Panc1 (cell line): ENCODE measurements around the gene TARS1. TPM values are rescaled to one million over a fixed set of nuclear protein-coding genes. Genes with fewer than 3 reads are reported as not detected.

Experiments used
- ATAC-seq: fragments of 200-7000 bp; cut with Tn5 transposase; 2 replicates; pipeline ENCODE4 v1.9.1; 2020; ENCODE audit warnings: mild to moderate bottlenecking, moderate library complexity
- BruUV-seq: library from RNA; stranded (reverse); fragments of 400-500 nt; replicated peaks from 2 replicates; lab custom pipeline; 2021; lab: Mats Ljungman, UMichigan
- CTCF ChIA-PET: fragments of 300-600 bp; sonication (Branson Sonifier 250); formaldehyde crosslinking; loops from one replicate; lab custom pipeline; 2022; ENCODE audit warnings: antibody characterized with exemption; lab: Charles Lee
- POLR2A ChIA-PET: fragments of 300-600 bp; sonication (Branson Sonifier 250); formaldehyde crosslinking; loops from one replicate; lab custom pipeline; 2022; ENCODE audit warnings: antibody characterized with exemption; lab: Charles Lee
- DNase-seq: peaks from one replicate; pipeline ENCODE4 v3.0.0-alpha.2; 2010; ENCODE audit warnings: low read depth, low spot score
- H3K27ac ChIP-seq: 2 replicates; pipeline ENCODE4 v1.5.1; 2011; ENCODE audit warnings: mild to moderate bottlenecking, low read length, inconsistent platforms
- H3K27me3 ChIP-seq: fragments of 200-500 bp; sonication (Bioruptor generic); 2 replicates; pipeline ENCODE4 v1.6.0; 2014; ENCODE audit warnings: low read length, inconsistent platforms; ENCODE audit not compliant: control insufficient read depth, insufficient read depth
- H3K36me3 ChIP-seq: fragments of 200-500 bp; sonication (Bioruptor generic); 2 replicates; pipeline ENCODE4 v1.5.1; 2014; ENCODE audit warnings: inconsistent platforms, mild to moderate bottlenecking, low read length, moderate library complexity; ENCODE audit not compliant: control insufficient read depth, insufficient read depth
- H3K4me1 ChIP-seq: 2 replicates; pipeline ENCODE4 v1.5.1; 2011; ENCODE audit warnings: inconsistent platforms, mild to moderate bottlenecking, low read length, moderate library complexity; ENCODE audit not compliant: control insufficient read depth, insufficient read depth
- H3K4me3 ChIP-seq, 2 experiments: 2 replicates each; pipeline ENCODE4 v1.5.1; 2011 to 2012; ENCODE audit warnings: low read depth in 2 of 2, low read length in 2 of 2, mild to moderate bottlenecking in 2 of 2, inconsistent platforms in 1 of 2, moderate library complexity in 1 of 2
- H3K9me3 ChIP-seq: fragments of 200-500 bp; sonication (Bioruptor generic); 2 replicates; pipeline ENCODE4 v1.5.1; 2014; ENCODE audit warnings: low read depth, mild to moderate bottlenecking, inconsistent platforms, low read length, moderate library complexity; ENCODE audit not compliant: control insufficient read depth, insufficient read depth
- POLR2AphosphoS5 ChIP-seq: IDR thresholded peaks from 2 replicates; pipeline ENCODE4 v1.6.1; 2012; ENCODE audit warnings: mild to moderate bottlenecking, low read depth, low read length, moderate library complexity
- REST ChIP-seq, 2 experiments: IDR thresholded peaks; 2 replicates each; pipeline ENCODE4 v1.6.1; 2011 to 2012; ENCODE audit warnings: low read depth in 2 of 2, control low read depth in 1 of 2, low read length in 1 of 2, mild to moderate bottlenecking in 1 of 2, moderate library complexity in 1 of 2; ENCODE audit not compliant: insufficient read depth in 1 of 2
- SIN3A ChIP-seq: IDR thresholded peaks from 2 replicates; pipeline ENCODE4 v1.6.1; 2012; ENCODE audit warnings: low read depth, mild to moderate bottlenecking, low read length, moderate library complexity, borderline replicate concordance; ENCODE audit not compliant: insufficient read depth
- TCF7L2 ChIP-seq: IDR thresholded peaks from 2 replicates; pipeline ENCODE4 v1.6.1; 2011; ENCODE audit warnings: mild to moderate bottlenecking, low read depth, low read length, inconsistent platforms
- in situ Hi-C: cut with HindIII; loops from 2 replicates; pipeline ENCODE4 v1.10.0; 2016; ENCODE audit warnings: low sequenced_read_pairs, low pct_unique_long_range_greater_than_20kb
- intact Hi-C: fragments of 100-400 bp; cut with micrococcal nuclease; formaldehyde crosslinking; loops from one replicate; pipeline ENCODE4 v1.10.0; 2022; ENCODE audit not compliant: unreplicated experiment
- total RNA-seq: library from RNA; stranded (reverse); gene quantifications from one replicate; pipeline ENCODE4 v1.2.1, GENCODE V29; 2021; ENCODE audit not compliant: unreplicated experiment
- TF ChIP-seq, protein P1 (sequence below): fragments of 450-650 bp; IDR thresholded peaks from 2 replicates; pipeline ENCODE4 v1.5.1; 2017; ENCODE audit warnings: mild to moderate bottlenecking

The TARS1 gene
- total RNA-seq, 1 experiment from 2014 or later = 258 TPM

- intact Hi-C loops (loop anchor here (2.0 kb wide), 1 partner anchor 714 kb away; no protein-coding TSS in a partner anchor), in situ Hi-C loops (no loop called here)
- DNase-seq (peak; percentile 28), ATAC-seq (0 out of 2 replicates have a peak, but pooled peaks have one; percentile 45)
- Histone ChIP-seq H3K36me3 (no peaks in the 10 kb centered on the region), H3K27me3 (no peaks in the 10 kb centered on the region; the same call in 1 of the 2 replicates), H3K4me1 (no peaks in the 10 kb centered on the region), H3K27ac (no peak overlapping the region), H3K4me3 (no peak overlapping the region), H3K9me3 (no peaks in the 10 kb centered on the region)
- TF ChIP-seq SIN3A = no peak
- TF ChIP-seq TCF7L2 = no peak
- no peak for TF ChIP-seq POLR2AphosphoS5
- TF ChIP-seq REST (IDR thresholded peaks at IDR 0.05; ENCODE audit: insufficient read depth in 1 of 2, low read depth in 2 of 2, low read length in 1 of 2) = no peak
- TF ChIP-seq, protein P1, sequence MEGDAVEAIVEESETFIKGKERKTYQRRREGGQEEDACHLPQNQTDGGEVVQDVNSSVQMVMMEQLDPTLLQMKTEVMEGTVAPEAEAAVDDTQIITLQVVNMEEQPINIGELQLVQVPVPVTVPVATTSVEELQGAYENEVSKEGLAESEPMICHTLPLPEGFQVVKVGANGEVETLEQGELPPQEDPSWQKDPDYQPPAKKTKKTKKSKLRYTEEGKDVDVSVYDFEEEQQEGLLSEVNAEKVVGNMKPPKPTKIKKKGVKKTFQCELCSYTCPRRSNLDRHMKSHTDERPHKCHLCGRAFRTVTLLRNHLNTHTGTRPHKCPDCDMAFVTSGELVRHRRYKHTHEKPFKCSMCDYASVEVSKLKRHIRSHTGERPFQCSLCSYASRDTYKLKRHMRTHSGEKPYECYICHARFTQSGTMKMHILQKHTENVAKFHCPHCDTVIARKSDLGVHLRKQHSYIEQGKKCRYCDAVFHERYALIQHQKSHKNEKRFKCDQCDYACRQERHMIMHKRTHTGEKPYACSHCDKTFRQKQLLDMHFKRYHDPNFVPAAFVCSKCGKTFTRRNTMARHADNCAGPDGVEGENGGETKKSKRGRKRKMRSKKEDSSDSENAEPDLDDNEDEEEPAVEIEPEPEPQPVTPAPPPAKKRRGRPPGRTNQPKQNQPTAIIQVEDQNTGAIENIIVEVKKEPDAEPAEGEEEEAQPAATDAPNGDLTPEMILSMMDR = peak; percentile 58; the same call in 1 of the 2 replicates
- ChIA-PET POLR2A (no interaction called here), CTCF (no interaction called here)
- no TSS peak for BruUV-seq
Observed at GRCh38 chr5:33423018-33423630, 17.6 kb upstream of the TARS1 start.

DNA sequence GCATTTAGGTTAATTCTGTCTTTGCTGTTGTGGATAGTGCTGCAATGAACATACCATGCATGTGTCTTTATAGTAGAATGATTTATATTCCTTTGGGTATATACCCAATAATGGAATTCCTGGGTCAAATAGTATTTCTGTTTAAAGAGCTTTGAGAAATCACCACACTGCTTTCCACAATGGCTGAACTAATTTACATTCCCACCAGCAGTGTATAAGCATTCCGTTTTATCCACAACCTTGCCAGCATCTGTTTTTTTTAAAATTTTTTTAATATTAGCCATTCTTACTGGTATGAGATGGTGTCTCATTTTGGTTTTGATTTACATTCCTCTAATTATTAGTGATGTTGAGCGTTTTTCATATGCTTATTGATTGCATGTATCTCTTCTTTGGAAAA is 15.5 kb upstream of the TARS1 start:
- in situ Hi-C loops = no loop called here
- Histone ChIP-seq H3K27ac (no peak overlapping the region), H3K36me3 (no peaks in the 10 kb centered on the region), H3K4me1 (no peaks in the 10 kb centered on the region), H3K4me3 (no peak overlapping the region), H3K9me3 (no peaks in the 10 kb centered on the region), H3K27me3 (no peaks in the 10 kb centered on the region; the same call in 1 of the 2 replicates)
- ChIA-PET CTCF (no interaction called here), POLR2A (no interaction called here)
- TF ChIP-seq, protein P1 = no peak
- no peak for TF ChIP-seq TCF7L2
- TF ChIP-seq POLR2AphosphoS5 = no peak
- no peak for TF ChIP-seq SIN3A
- TF ChIP-seq REST (IDR thresholded peaks at IDR 0.05; ENCODE audit: insufficient read depth in 1 of 2, low read depth in 2 of 2, low read length in 1 of 2) = no peak
- no TSS peak for BruUV-seq
- intact Hi-C loops = no loop called here
- ATAC-seq (no peak), DNase-seq (no peak)
